ENCODE measurements around the gene ABL1.

ABL1 gene

GRCh38 chr9:130815242-130815808, 19.7 kb upstream of the ABL1 start:
- TF ChIP-seq CTCF (IDR thresholded peaks at IDR 0.05; ENCODE audit: borderline replicate concordance, control extremely low read depth, extremely low read depth, insufficient read depth, missing control alignments), result no peak
- no peak for DNase-seq (ENCODE audit: low spot score)
- in situ Hi-C loops (cut with MboI; ENCODE audit: low sequenced_read_pairs, unreplicated experiment), result no loop called here

GRCh38 chr9:130817914-130818313, 17.1 kb upstream of the ABL1 start:
- in situ Hi-C loops (cut with MboI; ENCODE audit: low sequenced_read_pairs, unreplicated experiment), result no loop called here
- no peak for DNase-seq (ENCODE audit: low spot score)
- no peak for TF ChIP-seq CTCF (IDR thresholded peaks at IDR 0.05; ENCODE audit: borderline replicate concordance, control extremely low read depth, extremely low read depth, insufficient read depth, missing control alignments)

- DNase-seq (ENCODE audit: low spot score), result no peak
- no peak for TF ChIP-seq CTCF (IDR thresholded peaks at IDR 0.05; ENCODE audit: borderline replicate concordance, control extremely low read depth, extremely low read depth, insufficient read depth, missing control alignments)
- in situ Hi-C loops (cut with MboI; ENCODE audit: low sequenced_read_pairs, unreplicated experiment), result no loop called here
Observed at GRCh38 chr9:130820135-130820738, 14.8 kb upstream of the ABL1 start.

GRCh38 chr9:130823435-130823834, 11.6 kb upstream of the ABL1 start:
- in situ Hi-C loops (cut with MboI; ENCODE audit: low sequenced_read_pairs, unreplicated experiment), result no loop called here
- DNase-seq (ENCODE audit: low spot score), result no peak
- no peak for TF ChIP-seq CTCF (IDR thresholded peaks at IDR 0.05; ENCODE audit: borderline replicate concordance, control extremely low read depth, extremely low read depth, insufficient read depth, missing control alignments)

GRCh38 chr9:130824079-130824478, 11.0 kb upstream of the ABL1 start:
- DNase-seq (ENCODE audit: low spot score), result no peak
- in situ Hi-C loops (cut with MboI; ENCODE audit: low sequenced_read_pairs, unreplicated experiment), result no loop called here
- TF ChIP-seq CTCF (IDR thresholded peaks at IDR 0.05; ENCODE audit: borderline replicate concordance, control extremely low read depth, extremely low read depth, insufficient read depth, missing control alignments), result no peak

- in situ Hi-C loops (cut with MboI; ENCODE audit: low sequenced_read_pairs, unreplicated experiment), result no loop called here
- DNase-seq (ENCODE audit: low spot score), result no peak
- no peak for TF ChIP-seq CTCF (IDR thresholded peaks at IDR 0.05; ENCODE audit: borderline replicate concordance, control extremely low read depth, extremely low read depth, insufficient read depth, missing control alignments)
Observed at GRCh38 chr9:130824643-130825350, 10.3 kb upstream of the ABL1 start.
